Inferior parietal cortex (tissue), 1 donor: ENCODE results near the gene MLLT10.

Source experiments
- DNase-seq: peaks from one replicate; pipeline ENCODE4 v3.0.0-alpha.2; 2016; ENCODE audit errors: extremely low spot score

Gene MLLT10

GRCh38 chr10:21501731-21502347 is 32.2 kb upstream of the MLLT10 start:
- no peak for DNase-seq

- DNase-seq: no peak
Measured at GRCh38 chr10:21502348-21502740, 31.7 kb upstream of the MLLT10 start.

- no peak for DNase-seq
Measured at GRCh38 chr10:21503542-21503941, 30.5 kb upstream of the MLLT10 start.

GRCh38 chr10:21505711-21506278 is 28.2 kb upstream of the MLLT10 start:
- DNase-seq: no peak

GRCh38 chr10:21506351-21506750 is 27.7 kb upstream of the MLLT10 start:
- DNase-seq: no peak

GRCh38 chr10:21507150-21507549 is 26.9 kb upstream of the MLLT10 start:
- no peak for DNase-seq

GRCh38 chr10:21508706-21509331 is 25.2 kb upstream of the MLLT10 start:
- no peak for DNase-seq

- no peak for DNase-seq
Measured at GRCh38 chr10:21509341-21510240, 24.4 kb upstream of the MLLT10 start.

- no peak for DNase-seq
Measured at GRCh38 chr10:21510241-21511094, 23.6 kb upstream of the MLLT10 start.

GRCh38 chr10:21511095-21511570 is 22.9 kb upstream of the MLLT10 start:
- no peak for DNase-seq

- DNase-seq: no peak
Measured at GRCh38 chr10:21511946-21512572, 22.0 kb upstream of the MLLT10 start.

GRCh38 chr10:21512573-21513404 is 21.2 kb upstream of the MLLT10 start:
- no peak for DNase-seq

- DNase-seq: no peak
Measured at GRCh38 chr10:21513405-21513788, 20.6 kb upstream of the MLLT10 start.

GRCh38 chr10:21514129-21514817 is 19.8 kb upstream of the MLLT10 start:
- DNase-seq: no peak

- no peak for DNase-seq
Measured at GRCh38 chr10:21514818-21515351, 19.1 kb upstream of the MLLT10 start.

- no peak for DNase-seq
Measured at GRCh38 chr10:21515361-21516241, 18.4 kb upstream of the MLLT10 start.

- peak; percentile 27 for DNase-seq
Measured at GRCh38 chr10:21516242-21517131, 17.5 kb upstream of the MLLT10 start.
